Activated naive CD4-positive, alpha-beta T cell treated with Interleukin-2 at 50 U/mL for 16 hours (primary cell): ENCODE measurements around the gene DCAF17.
"Not testable (repeated sequence)": the region's sequence is repeated elsewhere in the genome, so short reads cannot be mapped to it uniquely, and the experiment has no call there.

ENCODE experiments used
- DNase-seq: peaks from one replicate; pipeline ENCODE4 v3.0.0-alpha.2; 2020

DCAF17 gene

GRCh38 chr2:171469176-171469575, 35.1 kb downstream of the DCAF17 start:
- DNase-seq: no peak

DNA sequence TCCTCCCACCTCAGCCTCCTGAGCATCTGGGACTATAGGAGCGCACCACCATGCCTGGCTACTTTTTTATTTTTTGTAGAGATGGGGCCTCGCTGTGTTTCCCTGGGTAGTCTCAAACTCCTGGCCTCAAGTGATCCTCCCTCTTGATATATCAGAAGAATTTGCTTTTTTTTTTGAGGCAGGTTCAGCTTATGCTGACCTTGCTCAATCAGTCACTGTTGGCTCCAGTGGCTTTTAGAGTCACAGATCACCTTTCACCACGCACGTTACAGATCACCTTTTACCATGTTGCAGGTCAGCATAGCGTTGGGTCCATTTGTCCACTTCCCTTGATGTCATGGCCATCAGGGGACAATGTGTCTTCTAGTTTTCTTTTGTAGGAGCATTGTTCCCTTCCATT, 36.1 kb downstream of the DCAF17 start:
- no peak for DNase-seq

GRCh38 chr2:171475979-171476378, 42.0 kb downstream of the DCAF17 start:
- DNase-seq: no peak

GRCh38 chr2:171478345-171478744, 44.3 kb downstream of the DCAF17 start:
- no peak for DNase-seq

DNA sequence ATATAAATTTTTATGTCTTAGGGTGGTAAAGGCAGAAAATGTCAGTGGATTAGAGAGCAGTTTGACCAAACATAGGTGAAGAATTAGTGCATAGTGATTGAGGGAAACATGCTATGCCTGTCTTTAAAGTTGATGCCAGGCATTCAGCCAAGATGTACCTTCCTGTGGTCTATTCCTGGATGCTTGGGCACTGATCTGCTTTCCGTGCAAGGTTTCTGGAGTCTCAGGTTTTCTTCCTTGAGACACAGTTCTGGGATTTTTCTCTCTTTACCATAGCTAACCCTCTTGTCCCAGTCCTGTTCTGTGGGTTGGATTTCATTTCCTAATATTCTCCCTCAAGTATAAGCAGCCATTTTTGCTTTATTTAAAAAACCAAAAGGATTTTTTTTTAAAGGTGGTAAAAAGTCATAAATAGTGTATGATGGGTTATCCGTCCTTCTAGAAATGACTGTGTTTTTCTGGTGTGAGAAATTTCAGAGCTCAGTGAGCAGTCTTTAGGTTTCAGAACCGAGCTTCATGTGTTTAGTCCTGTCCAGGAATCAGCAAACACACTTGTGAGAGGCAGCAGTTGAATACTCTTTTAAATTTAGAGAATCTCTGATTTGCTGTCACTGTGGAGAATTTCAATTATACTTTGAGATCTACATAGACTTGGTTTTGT, 45.3 kb downstream of the DCAF17 start:
- DNase-seq: no peak

DNA sequence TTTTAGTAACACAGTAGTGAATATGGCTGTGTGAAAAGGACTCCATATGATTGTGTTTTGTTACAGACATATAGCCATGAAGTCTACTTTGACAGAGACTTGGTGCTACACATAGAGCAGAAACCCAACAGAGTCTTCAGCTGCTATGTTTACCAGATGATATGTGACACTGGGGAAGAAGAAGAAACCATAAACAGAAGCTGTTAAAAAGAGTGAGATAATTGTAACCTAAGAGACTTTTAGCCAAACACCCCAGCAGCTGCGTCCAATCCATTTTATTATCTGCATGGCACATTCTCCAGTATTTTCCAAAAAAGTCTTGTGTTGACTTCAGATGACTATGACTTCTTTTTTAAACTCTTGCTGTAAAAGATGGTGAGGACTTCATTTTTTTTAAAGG, 46.9 kb downstream of the DCAF17 start:
- DNase-seq: no peak

GRCh38 chr2:171482308-171482707, 48.3 kb downstream of the DCAF17 start:
- DNase-seq: no peak

GRCh38 chr2:171482877-171483276, 48.9 kb downstream of the DCAF17 start:
- DNase-seq: no peak

- no peak for DNase-seq
Observed at GRCh38 chr2:171483793-171484192, 49.8 kb downstream of the DCAF17 start.

DNA sequence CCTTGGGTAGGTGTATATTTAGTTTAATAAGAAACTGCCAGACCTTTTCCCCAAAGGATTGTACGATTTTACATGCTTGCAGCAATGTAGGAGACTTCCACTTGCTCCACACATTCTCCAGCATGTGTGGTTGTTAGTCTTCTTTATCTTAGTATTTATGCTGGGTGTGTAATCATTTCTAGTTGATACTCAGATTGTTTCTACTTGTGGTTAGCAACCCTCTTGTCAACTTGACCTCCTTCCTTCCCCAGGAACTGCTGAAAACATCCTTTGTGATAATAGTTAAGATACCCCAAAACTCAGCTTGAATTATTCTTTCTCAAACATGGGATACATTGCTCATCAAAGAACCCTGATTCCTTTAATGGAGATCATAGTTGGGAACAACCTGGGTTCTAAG, 51.1 kb downstream of the DCAF17 start:
- DNase-seq: no peak

DNA sequence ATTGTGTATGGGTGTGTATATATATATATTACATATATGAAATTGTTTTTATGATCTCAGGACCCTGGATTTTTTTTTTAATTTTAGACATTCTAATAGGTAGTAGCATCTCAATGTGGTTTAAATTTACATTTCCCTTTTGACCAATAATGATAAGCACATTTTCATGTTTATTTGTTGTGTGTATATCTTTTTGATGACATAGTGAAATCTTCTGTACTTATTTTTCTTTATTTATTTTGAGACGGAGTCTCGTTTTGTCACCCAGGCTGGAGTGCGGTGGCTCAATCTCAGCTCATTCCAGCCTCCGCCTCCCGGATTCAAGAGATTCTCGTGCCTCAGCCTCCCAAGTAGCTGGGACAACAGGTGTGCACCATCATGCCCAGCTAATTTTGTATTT, 53.2 kb downstream of the DCAF17 start:
- no peak for DNase-seq

- DNase-seq: no peak
Observed at GRCh38 chr2:171487803-171488259, 53.8 kb downstream of the DCAF17 start.

- no peak for DNase-seq
Observed at GRCh38 chr2:171490577-171490976, 56.6 kb downstream of the DCAF17 start.

- no peak for DNase-seq
Observed at GRCh38 chr2:171491292-171491691, 57.3 kb downstream of the DCAF17 start.

DNA sequence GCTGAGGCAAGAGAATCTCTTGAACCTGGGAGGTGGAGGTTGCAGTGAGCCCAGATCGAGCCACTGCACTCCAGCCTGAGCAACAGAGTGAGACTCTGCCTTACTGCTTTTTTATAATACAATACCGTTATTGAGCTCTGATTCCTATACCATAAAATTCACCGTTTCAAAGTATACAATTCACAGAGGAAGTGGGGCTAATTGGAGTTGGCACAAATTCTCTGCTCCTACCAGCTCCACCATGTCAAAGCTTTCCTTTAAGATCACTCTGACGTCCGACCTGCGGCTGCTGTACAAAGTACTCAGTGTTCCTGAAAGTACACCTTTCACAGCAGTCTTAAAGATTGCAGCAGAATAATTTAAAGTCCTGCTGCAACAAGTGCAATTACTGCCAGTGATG, 58.6 kb downstream of the DCAF17 start:
- DNase-seq: no peak

GRCh38 chr2:171497664-171498063, 63.6 kb downstream of the DCAF17 start:
- DNase-seq: not testable (repeated sequence)

DNA sequence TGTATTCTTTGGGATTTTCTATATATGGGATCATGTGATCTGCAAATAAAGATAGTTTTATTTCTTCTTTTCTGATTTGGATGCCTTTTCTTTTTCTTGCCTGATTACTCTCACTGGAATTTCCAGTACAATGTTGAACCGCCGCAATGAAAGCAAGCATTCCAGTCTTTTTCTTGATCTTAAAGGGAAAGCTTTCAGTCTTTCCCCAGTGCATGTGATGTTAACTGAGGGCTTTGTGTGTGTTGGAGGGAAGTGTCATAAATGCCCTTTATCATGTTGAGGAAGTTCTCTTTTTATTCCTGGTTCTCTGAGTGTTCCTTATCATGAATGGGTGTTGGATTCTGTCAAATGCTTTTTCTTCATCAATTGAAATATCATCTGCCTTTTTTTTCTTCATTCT, 71.3 kb downstream of the DCAF17 start:
- no peak for DNase-seq

DNA sequence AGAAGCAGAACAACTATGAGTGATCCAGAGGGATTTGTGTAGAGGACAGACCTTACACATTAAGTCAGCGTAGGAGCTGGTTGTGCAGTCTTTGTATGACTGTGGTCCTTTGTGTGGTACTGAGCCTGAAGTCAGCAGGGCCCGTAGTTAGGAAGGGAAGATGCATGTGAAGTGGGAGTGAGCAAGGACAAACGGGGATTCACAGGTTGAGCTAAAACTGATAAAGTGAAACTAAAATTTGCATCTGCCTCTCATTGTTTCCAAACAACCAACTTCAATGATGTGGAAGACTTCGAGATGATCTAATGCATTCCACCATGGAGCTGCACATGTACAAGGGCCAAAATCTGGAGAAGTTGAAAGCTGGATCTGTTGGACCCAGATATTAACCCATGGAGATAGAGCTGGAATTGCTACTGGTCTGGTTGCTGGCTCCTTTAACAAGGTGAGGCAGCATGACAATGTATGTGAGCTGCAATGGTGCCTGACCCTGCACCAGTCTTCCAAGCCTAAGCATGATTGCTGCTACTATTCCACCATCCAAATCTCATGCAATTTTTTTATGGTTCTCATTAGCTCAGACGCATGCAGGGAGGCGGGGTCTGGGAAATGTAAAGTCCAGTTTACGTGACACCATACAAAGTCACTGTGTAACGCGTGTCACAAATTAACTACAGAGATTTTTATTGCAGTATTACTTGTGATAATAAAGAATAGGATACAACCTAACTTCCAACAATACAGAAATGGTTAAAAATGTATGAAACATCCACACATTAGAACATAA, 76.1 kb downstream of the DCAF17 start:
- DNase-seq: no peak

DNA sequence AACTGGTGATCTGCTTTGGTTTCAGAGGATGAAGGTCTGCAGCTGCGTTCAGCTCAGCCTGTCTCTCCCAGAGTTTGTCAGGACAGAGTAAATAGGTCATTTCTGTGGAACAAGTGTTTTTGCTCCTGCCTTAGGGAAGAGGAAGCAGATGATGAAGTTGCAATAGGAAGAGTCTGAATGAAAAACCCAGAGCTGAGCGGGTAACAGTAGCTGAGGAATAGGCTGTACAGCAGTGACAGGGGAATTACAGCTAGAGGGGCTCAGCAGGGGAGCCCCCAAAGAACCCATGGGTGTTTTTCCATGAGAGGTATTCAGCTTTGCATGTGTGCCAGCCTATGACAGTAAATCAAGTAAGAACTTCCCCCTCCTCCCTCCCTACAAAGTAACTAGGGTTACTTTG, 78.0 kb downstream of the DCAF17 start:
- no peak for DNase-seq

DNA sequence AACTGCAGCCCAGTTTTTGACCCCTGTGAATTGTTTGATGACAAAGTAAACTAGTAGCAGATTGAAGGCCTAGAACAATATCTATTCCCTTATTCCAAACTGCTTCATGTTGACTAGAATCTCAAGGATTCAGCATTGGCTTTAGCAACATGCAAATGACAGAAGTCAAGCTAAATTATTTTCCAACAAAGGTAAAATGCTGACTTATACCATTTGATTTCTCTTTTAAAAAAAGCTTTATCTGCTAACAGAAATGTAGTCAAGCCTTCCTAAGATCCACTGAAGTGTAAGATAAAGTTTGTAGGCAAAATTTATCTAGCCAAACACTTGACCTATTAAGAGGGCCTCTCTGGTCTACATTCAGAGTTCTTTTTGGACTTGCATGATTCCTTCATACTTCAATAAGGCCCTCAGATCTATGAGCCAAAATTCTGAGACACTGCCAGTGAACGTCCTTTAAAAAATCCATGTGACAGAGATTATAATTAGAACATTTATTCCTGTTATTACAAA, 78.7 kb downstream of the DCAF17 start:
- DNase-seq: no peak

GRCh38 chr2:171513719-171514160, 79.7 kb downstream of the DCAF17 start:
- DNase-seq: no peak

GRCh38 chr2:171514908-171515582, 81.0 kb downstream of the DCAF17 start:
- DNase-seq: no peak

GRCh38 chr2:171515672-171516298, 81.8 kb downstream of the DCAF17 start:
- DNase-seq: no peak
